HepG2 (cell line): Measurements from ENCODE around the gene C9orf78. TPM values are rescaled to one million over a fixed set of nuclear protein-coding genes. Genes with fewer than 3 reads are reported as not detected.

Experiments
- ATAC-seq: fragments of 200-7000 bp; cut with Tn5 transposase; 3 replicates; pipeline ENCODE4 v1.9.1; 2020; ENCODE audit warnings: mild to moderate bottlenecking, moderate library complexity
- BruUV-seq: library from RNA; stranded (reverse); fragments of 400-500 nt; replicated peaks from 2 replicates; lab custom pipeline; 2021; lab: Mats Ljungman, UMichigan
- CTCF ChIA-PET: fragments of 300-600 bp; formaldehyde crosslinking; extraction: SDS; loops from one replicate; lab custom pipeline; 2021; ENCODE audit warnings: low total read pairs, inconsistent platforms, low intra/inter-chr PET ratio; lab: Yijun Ruan, JAX
- POLR2A ChIA-PET: fragments of 350-600 bp; sonication (Branson Sonifier 250); formaldehyde crosslinking; loops from one replicate; lab custom pipeline; 2020; ENCODE audit warnings: antibody characterized with exemption, inconsistent platforms; lab: Yijun Ruan, JAX
- DNase-seq: peaks from one replicate; pipeline ENCODE4 v3.0.0-alpha.2; 2015; ENCODE audit warnings: low spot score
- FAIRE-seq: peaks from 3 replicates; lab custom pipeline; 2011; peaks lifted over from hg19 to GRCh38; lab: Jason Lieb, UNC
- H2AFZ ChIP-seq: one replicate; pipeline ENCODE4 v1.6.1; 2011; ENCODE audit warnings: low read length, inconsistent platforms
- H3K27ac ChIP-seq: fragments of 300-600 bp; 3 replicates; pipeline ENCODE4 v1.8.0; 2011; ENCODE audit warnings: mixed run types, mild to moderate bottlenecking, mixed read lengths, low read length, inconsistent platforms; ENCODE audit not compliant: insufficient read depth; ENCODE audit errors: extremely low read length
- H3K27me3 ChIP-seq, 2 experiments: fragments of 200-600 bp in 1 of 2; 2 replicates in 1 of 2; 3 replicates in 1 of 2; pipeline versions ENCODE4 v1.6.0 to v1.8.0; 2011; ENCODE audit warnings: low read length in 2 of 2, mild to moderate bottlenecking in 2 of 2, moderate library complexity in 2 of 2, inconsistent platforms in 1 of 2; ENCODE audit not compliant: insufficient read depth in 2 of 2, control insufficient read depth in 1 of 2
- H3K36me3 ChIP-seq, 2 experiments: fragments of 200-600 bp in 1 of 2; replicated peaks in 1 of 2; 2 replicates in 1 of 2; 3 replicates in 1 of 2; pipeline versions ENCODE4 v1.5.1 to v1.8.0; 2011; ENCODE audit warnings: low read length in 2 of 2, inconsistent platforms in 1 of 2; ENCODE audit not compliant: insufficient read depth in 2 of 2, control insufficient read depth in 1 of 2
- H3K4me1 ChIP-seq: 2 replicates; pipeline ENCODE4 v1.5.1; 2012; ENCODE audit warnings: low read length, inconsistent platforms; ENCODE audit not compliant: insufficient read depth
- H3K4me2 ChIP-seq: 2 replicates; pipeline ENCODE4 v1.6.0; 2011; ENCODE audit warnings: low read depth, low read length, inconsistent platforms
- H3K4me3 ChIP-seq, 3 experiments: fragments of 200-600 bp in 1 of 3; sonication (generic), shearing (Covaris generic) in 1 of 3; replicated peaks in 1 of 3; 2 replicates each; pipeline ENCODE4 v1.5.1; 2011 to 2016; ENCODE audit warnings: low read length in 3 of 3, inconsistent platforms in 2 of 3, low read depth in 2 of 3, mild to moderate bottlenecking in 2 of 3, control low read depth in 1 of 3, mixed read lengths in 1 of 3; ENCODE audit not compliant: insufficient read depth in 1 of 3
- H3K79me2 ChIP-seq: one replicate; pipeline ENCODE4 v1.6.1; 2011; ENCODE audit warnings: low read length, inconsistent platforms; ENCODE audit not compliant: insufficient read depth
- H3K9ac ChIP-seq: 2 replicates; pipeline ENCODE4 v1.6.0; 2011; ENCODE audit warnings: mild to moderate bottlenecking, low read depth, low read length, inconsistent platforms; ENCODE audit not compliant: insufficient read depth
- H3K9me3 ChIP-seq: 2 replicates; pipeline ENCODE4 v1.5.1; 2012; ENCODE audit warnings: mild to moderate bottlenecking, low read length
- H4K20me1 ChIP-seq: 2 replicates; pipeline ENCODE4 v1.6.0; 2011; ENCODE audit warnings: inconsistent platforms, mild to moderate bottlenecking, low read length, moderate library complexity; ENCODE audit not compliant: insufficient read depth
- AKAP8 ChIP-seq: sonication (generic); formaldehyde crosslinking; IDR thresholded peaks from 2 replicates; pipeline ENCODE4 v1.5.1; 2020; ENCODE audit warnings: mild to moderate bottlenecking, missing genetic modification reagents
- CTCF ChIP-seq: sonication (generic); formaldehyde crosslinking; IDR thresholded peaks from 2 replicates; pipeline ENCODE4 v1.5.0; 2020; ENCODE audit warnings: mild to moderate bottlenecking, missing genetic modification reagents, moderate library complexity
- DR1 ChIP-seq: sonication (generic); formaldehyde crosslinking; IDR thresholded peaks from 2 replicates; pipeline ENCODE4 v1.8.0; 2021; ENCODE audit warnings: mild to moderate bottlenecking, missing genetic modification reagents, inconsistent platforms
- E2F1 ChIP-seq: sonication (generic); formaldehyde crosslinking; IDR thresholded peaks from 2 replicates; pipeline ENCODE4 v1.5.0; 2020; ENCODE audit warnings: missing genetic modification reagents
- ESRRA ChIP-seq: sonication (generic); formaldehyde crosslinking; IDR thresholded peaks from 2 replicates; pipeline ENCODE4 v1.5.1; 2020; ENCODE audit warnings: mild to moderate bottlenecking, low read depth, missing genetic modification reagents
- HMG20B ChIP-seq: conservative IDR thresholded peaks from 2 replicates; pipeline ENCODE4 v1.6.1; 2016; ENCODE audit warnings: missing genetic modification reagents, missing compliant biosample characterization
- HNF4A ChIP-seq: sonication (generic); formaldehyde crosslinking; IDR thresholded peaks from 2 replicates; pipeline ENCODE4 v1.4.0; 2020; ENCODE audit warnings: missing genetic modification reagents
- KLF11 ChIP-seq: IDR thresholded peaks from 2 replicates; pipeline ENCODE4 v1.6.1; 2016; ENCODE audit warnings: missing compliant biosample characterization
- MYPOP ChIP-seq: sonication (generic); formaldehyde crosslinking; IDR thresholded peaks from 2 replicates; pipeline ENCODE4 v1.8.1; 2023; ENCODE audit warnings: mild to moderate bottlenecking, moderate library complexity, missing genetic modification reagents
- NFATC3 ChIP-seq: sonication (generic); formaldehyde crosslinking; IDR thresholded peaks from 2 replicates; pipeline ENCODE4 v1.5.1; 2020; ENCODE audit warnings: mild to moderate bottlenecking, missing genetic modification reagents
- NR1H2 ChIP-seq: sonication (generic); formaldehyde crosslinking; IDR thresholded peaks from 2 replicates; pipeline ENCODE4 v1.8.1; 2022; ENCODE audit warnings: low read depth, missing genetic modification reagents, borderline replicate concordance
- PHF8 ChIP-seq: sonication (generic); formaldehyde crosslinking; IDR thresholded peaks from 2 replicates; pipeline ENCODE4 v1.5.0; 2020; ENCODE audit warnings: missing genetic modification reagents
- RBAK ChIP-seq: sonication (generic); formaldehyde crosslinking; IDR thresholded peaks from 2 replicates; pipeline ENCODE4 v1.5.1; 2020; ENCODE audit warnings: mild to moderate bottlenecking, missing genetic modification reagents
- SP1 ChIP-seq, 2 experiments: fragments of 450-650 bp in 1 of 2; sonication (generic) in 1 of 2; formaldehyde crosslinking in 1 of 2; IDR thresholded peaks; 2 replicates each; pipeline versions ENCODE4 v1.4.0 to v1.6.1; 2016 to 2020; ENCODE audit warnings: missing genetic modification reagents in 1 of 2
- ZNF160 ChIP-seq: sonication (generic); formaldehyde crosslinking; IDR thresholded peaks from 2 replicates; pipeline ENCODE4 v1.8.0; 2022; ENCODE audit warnings: mild to moderate bottlenecking, inconsistent platforms, missing genetic modification reagents
- ZNF232 ChIP-seq: sonication (generic); formaldehyde crosslinking; IDR thresholded peaks from 2 replicates; pipeline ENCODE4 v1.4.0; 2020; ENCODE audit warnings: missing genetic modification reagents, borderline replicate concordance
- ZNF34 ChIP-seq: sonication (generic); formaldehyde crosslinking; IDR thresholded peaks from 2 replicates; pipeline ENCODE4 v1.4.0; 2020; ENCODE audit warnings: mild to moderate bottlenecking, missing genetic modification reagents, borderline replicate concordance
- ZNF343 ChIP-seq: sonication (generic); formaldehyde crosslinking; IDR thresholded peaks from 2 replicates; pipeline ENCODE4 v1.4.0; 2020; ENCODE audit warnings: mild to moderate bottlenecking, missing genetic modification reagents
- ZNF557 ChIP-seq: sonication (generic); formaldehyde crosslinking; IDR thresholded peaks from 2 replicates; pipeline ENCODE4 v1.4.0; 2020; ENCODE audit warnings: missing genetic modification reagents
- ZNF775 ChIP-seq: sonication (generic); formaldehyde crosslinking; IDR thresholded peaks from 2 replicates; pipeline ENCODE4 v1.4.0; 2020; ENCODE audit warnings: missing genetic modification reagents, mild to moderate bottlenecking, moderate library complexity, borderline replicate concordance
- WGBS: methylation state at CpG from one replicate; pipeline ENCODE4 v1.1.6; 2017; ENCODE audit warnings: low lambda C conversion rate; 5-methylcytosine and 5-hydroxymethylcytosine counted together
- in situ Hi-C: cut with HindIII; loops from 2 replicates; pipeline ENCODE4 v1.10.0; 2017; ENCODE audit warnings: low pct_unique_long_range_greater_than_20kb; ENCODE audit not compliant: extremely low pct_ligation_motif_present
- intact Hi-C: fragments of 100-400 bp; cut with micrococcal nuclease; formaldehyde crosslinking; loops from one replicate; pipeline ENCODE4 v1.10.0; 2022; ENCODE audit not compliant: unreplicated experiment
- polyA plus RNA-seq, 8 experiments: library from polyadenylated mRNA; depleted of rRNA in 3 of 8; stranded (reverse) in 7 of 8; unstranded in 1 of 8; fragments of >200 nt; fragmentation: Illumina TruSeq in 4 of 8; extraction: Trizol in 4 of 8; gene quantifications; 2 replicates each; pipeline versions ENCODE4 v1.2.1 to v1.2.3, GENCODE V29; 2011 to 2016; ENCODE audit warnings: low read depth in 4 of 8, missing spikeins in 1 of 8, mixed read lengths in 1 of 8; ENCODE audit not compliant: insufficient read depth in 1 of 8
- total RNA-seq, 5 experiments: library from RNA; depleted of rRNA; stranded (reverse); fragments of >200 nt; fragmentation: Illumina TruSeq; extraction: Trizol; gene quantifications; 2 replicates each; pipeline ENCODE4 v1.2.3, GENCODE V29; 2016; ENCODE audit warnings: low read depth in 1 of 5

C9orf78 gene
- total and polyA plus RNA-seq, 2 of the 13 experiments (the other 11 are each of a cell fraction or from before 2014, with no cell fraction given), result 18.4 to 35.5 TPM

DNA sequence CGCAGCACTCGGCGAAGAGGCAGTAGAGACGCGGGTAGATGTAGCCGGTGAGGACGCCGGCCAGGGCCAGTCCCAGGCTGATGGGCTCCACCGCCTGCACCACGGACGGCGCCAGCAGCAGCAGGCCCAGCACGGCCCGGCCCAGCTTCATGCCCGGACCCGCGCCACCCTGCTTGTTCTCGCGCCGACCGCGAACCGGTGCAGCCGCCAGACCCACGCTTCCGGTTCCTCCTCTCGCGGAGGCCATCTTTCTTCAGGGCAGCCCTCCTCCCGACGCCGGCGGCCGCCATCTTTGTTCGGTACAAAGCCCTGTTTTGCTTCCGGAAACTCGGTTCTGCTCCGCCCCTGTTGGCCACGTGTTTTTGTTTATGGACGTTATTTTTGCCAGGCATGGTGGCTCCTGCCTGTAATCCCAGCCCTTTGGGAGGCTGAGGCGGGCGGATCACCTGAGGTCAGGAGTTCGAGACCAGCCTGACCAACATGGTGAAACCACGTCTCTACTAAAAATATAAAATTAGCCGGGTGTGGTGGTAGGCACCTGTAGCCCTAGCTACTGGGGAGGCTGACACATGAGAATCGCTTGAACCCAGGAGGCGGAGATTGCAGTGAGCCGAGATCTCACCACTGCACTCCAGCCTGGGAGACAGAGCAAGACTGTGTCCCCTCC, 11.0 kb downstream of the C9orf78 start, which contains the start of gene TOR1A (continued):
- 0 out of 2 replicates have a peak, but pooled peaks have one; percentile 2 for TF ChIP-seq CTCF (CRISPR knock-in tag)
- TF ChIP-seq ZNF775 (CRISPR knock-in tag), result no peak
- no peak for TF ChIP-seq SP1 (IDR thresholded peaks at IDR 0.05)
- TF ChIP-seq SP1 (CRISPR knock-in tag; IDR thresholded peaks at IDR 0.05), result peak; percentile 88
- 0 out of 2 replicates have a peak, but pooled peaks have one; percentile 25 for TF ChIP-seq NFATC3 (CRISPR knock-in tag)
- TF ChIP-seq ZNF557 (CRISPR knock-in tag), result peak; percentile 52; the same call in 1 of the 2 replicates
- TF ChIP-seq ZNF232, result 0 out of 2 replicates have a peak, but pooled peaks have one; percentile 22

DNA sequence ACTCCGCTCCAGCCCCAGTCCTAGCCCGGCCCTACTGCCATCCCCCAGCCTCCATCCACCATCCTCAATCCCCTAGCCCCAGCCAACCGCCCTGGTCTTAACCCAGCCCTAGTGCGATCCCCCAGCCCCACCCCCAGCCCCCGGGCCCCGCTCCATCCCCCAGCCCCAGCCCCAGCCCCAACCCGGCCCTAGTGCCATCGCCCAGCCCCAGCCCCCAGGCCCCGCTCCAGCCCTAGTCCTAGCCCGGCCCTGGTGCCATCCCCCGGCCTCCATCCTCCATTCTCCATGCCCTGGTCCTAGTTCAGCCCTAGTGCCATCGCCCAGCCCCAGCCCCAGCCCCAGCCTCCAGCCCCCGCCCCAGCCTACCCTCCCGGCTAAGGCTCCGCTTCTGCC, 11.5 kb downstream of the C9orf78 start:
- ATAC-seq, result peak; percentile 51
- H3K9me3 ChIP-seq, result no peaks in the 10 kb centered on the region
- H3K36me3 ChIP-seq, result peaks cover 5 to 24% of the 10 kb centered on the region in 2 experiments; a peak in 4 of 5 replicates
- CTCF ChIA-PET, result no interaction called here
- in situ Hi-C loops (no loop called here), intact Hi-C loops (no loop called here)
- BruUV-seq, result no TSS peak
- H4K20me1 ChIP-seq, result no peaks in the 10 kb centered on the region
- H3K4me1 ChIP-seq, result peaks cover 7% of the 10 kb centered on the region
- 0% methylated on average over 3 of the region's 15 CpGs for WGBS
- POLR2A ChIA-PET, result interaction anchor here (1.0 to 2.0 kb wide), 3 partner anchors 10 to 12 kb away, joined by 5 to 11 read pairs (median 6); no protein-coding TSS in a partner anchor
- H2AFZ ChIP-seq, result no peak overlapping the region
- peak overlapping the region; percentile 72 for H3K27ac ChIP-seq
- no peak for DNase-seq
- H3K4me3 ChIP-seq, result peak overlapping the region; percentile 78 to 90 (median 83)
- H3K9ac ChIP-seq, result peak overlapping the region; percentile 85
- peak overlapping the region; percentile 36; the same call in 1 of the 2 replicates for H3K4me2 ChIP-seq
- H3K27me3 ChIP-seq, result no peaks in the 10 kb centered on the region
- H3K79me2 ChIP-seq, result peaks cover 9% of the 10 kb centered on the region
- no peak for FAIRE-seq
- TF ChIP-seq HNF4A (no peak), HMG20B (no peak), ESRRA (CRISPR knock-in tag) (no peak), KLF11 (CRISPR knock-in tag) (no peak), ZNF160 (CRISPR knock-in tag) (no peak), MYPOP (no peak), AKAP8 (CRISPR knock-in tag) (no peak), DR1 (no peak), RBAK (CRISPR knock-in tag) (no peak), PHF8 (CRISPR knock-in tag) (no peak), ZNF343 (CRISPR knock-in tag) (no peak), NR1H2 (CRISPR knock-in tag) (no peak), ZNF34 (CRISPR knock-in tag) (no peak), E2F1 (CRISPR knock-in tag) (no peak)
